Liver (tissue), 9 donors: Measurements from ENCODE around the gene ABHD13. TPM values are rescaled to one million over a fixed set of nuclear protein-coding genes. Genes with fewer than 3 reads are reported as not detected.

Experiments used
- DNase-seq: peaks from one replicate; pipeline ENCODE4 v3.0.0-alpha.2; 2017; ENCODE audit warnings: low spot score
- H3K27ac ChIP-seq, 2 donors: one replicate each; pipeline ENCODE4 v1.7.0; 2013; ENCODE audit warnings: inconsistent platforms in 2 of 2, low read length in 2 of 2, control low read depth in 1 of 2, low read depth in 1 of 2, mild to moderate bottlenecking in 1 of 2
- H3K27me3 ChIP-seq, 4 donors: one replicate each; pipeline versions ENCODE4 v1.6.1 to v1.7.0; 2013; ENCODE audit warnings: low read length in 3 of 4, inconsistent platforms in 1 of 4, mild to moderate bottlenecking in 1 of 4, moderate library complexity in 1 of 4; ENCODE audit not compliant: control insufficient read depth in 4 of 4, insufficient read depth in 4 of 4
- H3K36me3 ChIP-seq, 4 donors: one replicate each; pipeline versions ENCODE4 v1.6.1 to v1.7.0; 2013; ENCODE audit warnings: low read length in 3 of 4, mild to moderate bottlenecking in 3 of 4, low read depth in 1 of 4, moderate library complexity in 1 of 4; ENCODE audit not compliant: control insufficient read depth in 4 of 4, insufficient read depth in 3 of 4
- H3K4me1 ChIP-seq, 4 donors: one replicate each; pipeline versions ENCODE4 v1.6.1 to v1.7.0; 2013; ENCODE audit warnings: low read length in 3 of 4, mild to moderate bottlenecking in 3 of 4, moderate library complexity in 1 of 4; ENCODE audit not compliant: control insufficient read depth in 4 of 4, insufficient read depth in 4 of 4
- H3K4me3 ChIP-seq, 3 donors: one replicate each; pipeline versions ENCODE4 v1.6.1 to v1.7.0; 2013; ENCODE audit warnings: low read length in 3 of 3, control low read depth in 1 of 3, low read depth in 1 of 3, mild to moderate bottlenecking in 1 of 3
- H3K9ac ChIP-seq, 2 donors: one replicate each; pipeline ENCODE4 v1.7.0; 2013; ENCODE audit warnings: low read length in 2 of 2, mild to moderate bottlenecking in 2 of 2, moderate library complexity in 2 of 2, control low read depth in 1 of 2, low read depth in 1 of 2
- H3K9me3 ChIP-seq, 4 donors: one replicate each; pipeline versions ENCODE4 v1.6.1 to v1.7.0; 2013; ENCODE audit warnings: low read length in 3 of 4; ENCODE audit not compliant: control insufficient read depth in 4 of 4
- EGR1 ChIP-seq, 2 donors: IDR thresholded peaks; 2 replicates each; pipeline ENCODE4 v1.6.1; 2016 to 2018; ENCODE audit warnings: antibody characterized with exemption in 2 of 2, low read depth in 2 of 2
- FOXA1 ChIP-seq: IDR thresholded peaks from 2 replicates; pipeline ENCODE4 v1.6.1; 2016; ENCODE audit warnings: antibody characterized with exemption
- GABPA ChIP-seq, 2 donors: IDR thresholded peaks in 1 of 2; conservative IDR thresholded peaks in 1 of 2; 2 replicates each; pipeline ENCODE4 v1.6.1; 2016; ENCODE audit warnings: antibody characterized with exemption in 2 of 2, mild to moderate bottlenecking in 1 of 2, moderate library complexity in 1 of 2
- HNF4A ChIP-seq, 2 donors: conservative IDR thresholded peaks; 2 replicates each; pipeline ENCODE4 v1.6.1; 2016; ENCODE audit warnings: antibody characterized with exemption in 2 of 2, mild to moderate bottlenecking in 2 of 2
- HNF4G ChIP-seq: IDR thresholded peaks from 2 replicates; pipeline ENCODE4 v1.6.1; 2016; ENCODE audit warnings: antibody characterized with exemption
- JUND ChIP-seq, 2 donors: IDR thresholded peaks; 2 replicates each; pipeline ENCODE4 v1.6.1; 2016; ENCODE audit warnings: antibody characterized with exemption in 2 of 2
- MAX ChIP-seq: IDR thresholded peaks from 2 replicates; pipeline ENCODE4 v1.6.1; 2016; ENCODE audit warnings: antibody characterized with exemption
- NR2F2 ChIP-seq: IDR thresholded peaks from 2 replicates; pipeline ENCODE4 v1.6.1; 2016; ENCODE audit warnings: antibody characterized with exemption
- RAD21 ChIP-seq, 2 donors: IDR thresholded peaks; 2 replicates each; pipeline ENCODE4 v1.6.1; 2016; ENCODE audit warnings: antibody characterized with exemption in 2 of 2, mild to moderate bottlenecking in 2 of 2
- RXRA ChIP-seq, 2 donors: IDR thresholded peaks; 2 replicates each; pipeline ENCODE4 v1.6.1; 2017 to 2018; ENCODE audit warnings: antibody characterized with exemption in 2 of 2, mild to moderate bottlenecking in 1 of 2
- SP1 ChIP-seq: IDR thresholded peaks from 2 replicates; pipeline ENCODE4 v1.6.1; 2018; ENCODE audit warnings: antibody characterized with exemption, mild to moderate bottlenecking
- TAF1 ChIP-seq: conservative IDR thresholded peaks from 2 replicates; pipeline ENCODE4 v1.6.1; 2016; ENCODE audit warnings: antibody characterized with exemption, mild to moderate bottlenecking
- WGBS: extraction: QIAGEN DNeasy Blood & Tissue Kit; methylation state at CpG from one replicate; pipeline ENCODE4 v1.1.7; 2013; 5-methylcytosine and 5-hydroxymethylcytosine counted together
- polyA plus RNA-seq, 2 donors: library from polyadenylated mRNA; stranded (reverse) in 1 of 2; unstranded in 1 of 2; fragments of 200-250 nt in 1 of 2; fragments of >200 nt in 1 of 2; fragmentation: Nextera tagmentation in 1 of 2; extraction: Ambion mirVana in 1 of 2; gene quantifications; one replicate each; pipeline versions ENCODE4 v1.2.1 to v1.2.3, GENCODE V29; 2013 to 2015
- total RNA-seq, 2 donors: library from RNA; depleted of rRNA; stranded (reverse); fragments of >200 nt; gene quantifications; one replicate each; pipeline ENCODE4 v1.2.3, GENCODE V29; 2014
- TF ChIP-seq, protein P1 (sequence below): IDR thresholded peaks from 2 replicates; pipeline ENCODE4 v1.6.1; 2016; ENCODE audit warnings: antibody characterized with exemption, mild to moderate bottlenecking
- TF ChIP-seq, protein P2 (sequence below): fragments of 150-350 bp; IDR thresholded peaks from 2 replicates; pipeline ENCODE4 v1.5.1; 2017; ENCODE audit warnings: improper control_type of control experiment, low read depth, low read length; ENCODE audit not compliant: missing input control
- donor health status: healthy.
- donor health status: healthy.
- donor health status: healthy.
- donor health status: healthy.
- donor health status: healthy.

Gene ABHD13
- total and polyA plus RNA-seq, 4 donors, result 3.6 to 10.3 (median 6.8) TPM

DNA sequence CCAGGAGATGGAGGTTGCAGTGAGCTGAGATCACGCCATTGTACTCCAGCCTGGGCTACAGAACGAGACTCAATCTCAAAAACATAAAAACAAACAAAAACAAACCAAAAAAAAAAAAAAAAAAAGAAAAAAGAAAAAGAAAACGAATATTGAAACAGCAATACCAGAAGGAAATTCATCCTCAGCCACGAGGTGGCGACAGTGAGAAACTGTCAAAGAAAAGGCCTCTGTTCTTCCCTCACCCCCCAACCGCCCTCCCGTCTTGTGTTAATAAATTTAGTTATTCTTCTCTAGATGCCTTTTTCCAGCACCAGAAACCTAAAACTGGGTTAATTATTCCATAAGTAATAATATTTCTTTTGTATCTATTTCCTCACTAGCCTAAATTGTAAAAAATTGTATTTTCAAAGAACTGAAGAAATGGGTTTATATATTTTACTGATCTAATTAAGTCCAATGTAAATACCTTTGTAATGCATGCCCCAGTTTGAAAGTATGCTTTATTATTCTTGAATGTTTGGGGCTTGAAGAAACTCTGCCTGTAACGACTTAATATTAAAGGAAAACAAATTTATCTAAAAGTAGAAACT lies 41.4 kb upstream of the ABHD13 start:
- Histone ChIP-seq H3K27ac (no peak overlapping the region), H3K9ac (no peak overlapping the region), H3K9me3 (peaks cover 0 to 4% (median 1%) of the 10 kb centered on the region in 4 donors), H3K36me3 (no peaks in the 10 kb centered on the region), H3K27me3 (no peaks in the 10 kb centered on the region), H3K4me1 (no peaks in the 10 kb centered on the region), H3K4me3 (no peak overlapping the region)
- TF ChIP-seq JUND (IDR thresholded peaks at IDR 0.05) (no peak), RAD21 (IDR thresholded peaks at IDR 0.05) (peak; percentile 17 to 63), GABPA (IDR thresholded peaks at IDR 0.05 in 1 of 2, conservative IDR thresholded peaks at IDR 0.05 in 1 of 2) (no peak), FOXA1 (no peak), EGR1 (IDR thresholded peaks at IDR 0.05; ENCODE audit: low read depth in 2 of 2) (no peak), SP1 (no peak), TAF1 (no peak)
- TF ChIP-seq, protein P1, sequence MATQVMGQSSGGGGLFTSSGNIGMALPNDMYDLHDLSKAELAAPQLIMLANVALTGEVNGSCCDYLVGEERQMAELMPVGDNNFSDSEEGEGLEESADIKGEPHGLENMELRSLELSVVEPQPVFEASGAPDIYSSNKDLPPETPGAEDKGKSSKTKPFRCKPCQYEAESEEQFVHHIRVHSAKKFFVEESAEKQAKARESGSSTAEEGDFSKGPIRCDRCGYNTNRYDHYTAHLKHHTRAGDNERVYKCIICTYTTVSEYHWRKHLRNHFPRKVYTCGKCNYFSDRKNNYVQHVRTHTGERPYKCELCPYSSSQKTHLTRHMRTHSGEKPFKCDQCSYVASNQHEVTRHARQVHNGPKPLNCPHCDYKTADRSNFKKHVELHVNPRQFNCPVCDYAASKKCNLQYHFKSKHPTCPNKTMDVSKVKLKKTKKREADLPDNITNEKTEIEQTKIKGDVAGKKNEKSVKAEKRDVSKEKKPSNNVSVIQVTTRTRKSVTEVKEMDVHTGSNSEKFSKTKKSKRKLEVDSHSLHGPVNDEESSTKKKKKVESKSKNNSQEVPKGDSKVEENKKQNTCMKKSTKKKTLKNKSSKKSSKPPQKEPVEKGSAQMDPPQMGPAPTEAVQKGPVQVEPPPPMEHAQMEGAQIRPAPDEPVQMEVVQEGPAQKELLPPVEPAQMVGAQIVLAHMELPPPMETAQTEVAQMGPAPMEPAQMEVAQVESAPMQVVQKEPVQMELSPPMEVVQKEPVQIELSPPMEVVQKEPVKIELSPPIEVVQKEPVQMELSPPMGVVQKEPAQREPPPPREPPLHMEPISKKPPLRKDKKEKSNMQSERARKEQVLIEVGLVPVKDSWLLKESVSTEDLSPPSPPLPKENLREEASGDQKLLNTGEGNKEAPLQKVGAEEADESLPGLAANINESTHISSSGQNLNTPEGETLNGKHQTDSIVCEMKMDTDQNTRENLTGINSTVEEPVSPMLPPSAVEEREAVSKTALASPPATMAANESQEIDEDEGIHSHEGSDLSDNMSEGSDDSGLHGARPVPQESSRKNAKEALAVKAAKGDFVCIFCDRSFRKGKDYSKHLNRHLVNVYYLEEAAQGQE, result no peak
- TF ChIP-seq, protein P2, sequence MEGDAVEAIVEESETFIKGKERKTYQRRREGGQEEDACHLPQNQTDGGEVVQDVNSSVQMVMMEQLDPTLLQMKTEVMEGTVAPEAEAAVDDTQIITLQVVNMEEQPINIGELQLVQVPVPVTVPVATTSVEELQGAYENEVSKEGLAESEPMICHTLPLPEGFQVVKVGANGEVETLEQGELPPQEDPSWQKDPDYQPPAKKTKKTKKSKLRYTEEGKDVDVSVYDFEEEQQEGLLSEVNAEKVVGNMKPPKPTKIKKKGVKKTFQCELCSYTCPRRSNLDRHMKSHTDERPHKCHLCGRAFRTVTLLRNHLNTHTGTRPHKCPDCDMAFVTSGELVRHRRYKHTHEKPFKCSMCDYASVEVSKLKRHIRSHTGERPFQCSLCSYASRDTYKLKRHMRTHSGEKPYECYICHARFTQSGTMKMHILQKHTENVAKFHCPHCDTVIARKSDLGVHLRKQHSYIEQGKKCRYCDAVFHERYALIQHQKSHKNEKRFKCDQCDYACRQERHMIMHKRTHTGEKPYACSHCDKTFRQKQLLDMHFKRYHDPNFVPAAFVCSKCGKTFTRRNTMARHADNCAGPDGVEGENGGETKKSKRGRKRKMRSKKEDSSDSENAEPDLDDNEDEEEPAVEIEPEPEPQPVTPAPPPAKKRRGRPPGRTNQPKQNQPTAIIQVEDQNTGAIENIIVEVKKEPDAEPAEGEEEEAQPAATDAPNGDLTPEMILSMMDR, result peak; percentile 28
- DNase-seq, result no peak
- WGBS, result 60% methylated on average over 8 of the region's 8 CpGs

DNA sequence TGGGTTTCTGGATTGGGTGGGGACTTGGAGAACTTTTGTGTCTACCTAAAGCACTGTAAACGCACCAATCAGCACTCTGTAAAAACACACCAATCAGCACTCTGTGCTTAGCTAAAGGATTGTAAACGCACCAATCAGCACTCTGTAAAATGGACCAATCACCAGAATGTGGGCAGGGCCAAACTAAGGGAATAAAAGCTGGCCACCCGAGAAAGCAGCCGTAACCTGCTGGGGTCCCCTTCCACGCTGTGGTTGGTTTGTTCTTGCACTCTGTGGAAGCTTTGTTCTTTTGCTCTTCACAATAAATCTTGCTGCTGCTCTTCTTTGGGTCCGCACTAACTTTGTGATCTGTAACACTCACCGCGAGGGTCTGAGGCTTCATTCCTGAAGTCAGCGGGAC lies 40.1 kb upstream of the ABHD13 start:
- no peaks in the 10 kb centered on the region for H3K4me1 ChIP-seq
- H3K9me3 ChIP-seq, result peaks cover 0 to 4% (median 1%) of the 10 kb centered on the region in 4 donors
- no peak for TF ChIP-seq RAD21 (IDR thresholded peaks at IDR 0.05)
- no peak for TF ChIP-seq HNF4G
- TF ChIP-seq RXRA (IDR thresholded peaks at IDR 0.05), result no peak
- TF ChIP-seq, protein P1, result no peak
- TF ChIP-seq MAX, result no peak
- TF ChIP-seq GABPA (IDR thresholded peaks at IDR 0.05 in 1 of 2, conservative IDR thresholded peaks at IDR 0.05 in 1 of 2), result no peak
- TF ChIP-seq HNF4A (conservative IDR thresholded peaks at IDR 0.05), result no peak
- no peak for TF ChIP-seq NR2F2
- H3K4me3 ChIP-seq, result no peak overlapping the region
- no peak for DNase-seq
- H3K36me3 ChIP-seq, result no peaks in the 10 kb centered on the region
- no peaks in the 10 kb centered on the region for H3K27me3 ChIP-seq
- no peak overlapping the region for H3K27ac ChIP-seq
- WGBS, result 82% methylated on average over 9 of the region's 9 CpGs
- no peak overlapping the region for H3K9ac ChIP-seq
